Trophoblast cell (in vitro differentiated cells and primary cell): Measurements from ENCODE around the gene FASTKD1. TPM values are rescaled to one million over a fixed set of nuclear protein-coding genes. Genes with fewer than 3 reads are reported as not detected.

Experiments used
- DNase-seq, 2 donors: peaks; one replicate each; pipeline ENCODE4 v3.0.0-alpha.2; 2016
- H2AFZ ChIP-seq: 2 replicates; pipeline ENCODE4 v1.6.1; 2013; ENCODE audit warnings: low read length, moderate library complexity, mild to moderate bottlenecking; ENCODE audit not compliant: insufficient read depth, poor library complexity
- H2AK5ac ChIP-seq: 2 replicates; pipeline ENCODE4 v1.6.1; 2013; ENCODE audit warnings: mild to moderate bottlenecking, low read length
- H2BK120ac ChIP-seq: 2 replicates; pipeline ENCODE4 v1.6.1; 2013; ENCODE audit warnings: low read length, mild to moderate bottlenecking, moderate library complexity; ENCODE audit not compliant: insufficient read depth, poor library complexity
- H2BK12ac ChIP-seq: 2 replicates; pipeline ENCODE4 v1.6.1; 2013; ENCODE audit warnings: mild to moderate bottlenecking, low read length, moderate library complexity
- H2BK5ac ChIP-seq: 2 replicates; pipeline ENCODE4 v1.6.1; 2013; ENCODE audit warnings: low read length, low read depth, moderate library complexity, mild to moderate bottlenecking; ENCODE audit not compliant: poor library complexity
- H3K14ac ChIP-seq: 2 replicates; pipeline ENCODE4 v1.6.1; 2013; ENCODE audit warnings: mild to moderate bottlenecking, low read length
- H3K18ac ChIP-seq: 2 replicates; pipeline ENCODE4 v1.6.1; 2013; ENCODE audit warnings: mild to moderate bottlenecking, low read length
- H3K23ac ChIP-seq: 2 replicates; pipeline ENCODE4 v1.6.1; 2013; ENCODE audit warnings: low read length
- H3K27ac ChIP-seq: 2 replicates; pipeline ENCODE4 v1.5.1; 2013; ENCODE audit warnings: low read depth, mild to moderate bottlenecking, inconsistent platforms, low read length, moderate library complexity
- H3K27me3 ChIP-seq: 2 replicates; pipeline ENCODE4 v1.6.1; 2013; ENCODE audit warnings: inconsistent platforms, mild to moderate bottlenecking, low read length, moderate library complexity; ENCODE audit not compliant: insufficient read depth
- H3K36me3 ChIP-seq, 2 experiments: 1 replicate in 1 of 2; 2 replicates in 1 of 2; pipeline ENCODE4 v1.6.1; 2013; ENCODE audit warnings: low read length in 2 of 2, mild to moderate bottlenecking in 2 of 2, moderate library complexity in 1 of 2; ENCODE audit not compliant: insufficient read depth in 2 of 2, control insufficient read depth in 1 of 2
- H3K4ac ChIP-seq: 2 replicates; pipeline ENCODE4 v1.6.1; 2013; ENCODE audit warnings: low read depth, mild to moderate bottlenecking, low read length, moderate library complexity
- H3K4me1 ChIP-seq, 2 experiments: 1 replicate in 1 of 2; 2 replicates in 1 of 2; pipeline ENCODE4 v1.6.1; 2013; ENCODE audit warnings: low read length in 2 of 2, mild to moderate bottlenecking in 2 of 2, moderate library complexity in 1 of 2; ENCODE audit not compliant: insufficient read depth in 2 of 2, control insufficient read depth in 1 of 2
- H3K4me2 ChIP-seq: 2 replicates; pipeline ENCODE4 v1.6.1; 2013; ENCODE audit warnings: inconsistent platforms, mild to moderate bottlenecking, low read length, moderate library complexity
- H3K4me3 ChIP-seq: 2 replicates; pipeline ENCODE4 v1.5.1; 2013; ENCODE audit warnings: mild to moderate bottlenecking, low read depth, low read length, inconsistent platforms
- H3K79me1 ChIP-seq: one replicate; pipeline ENCODE4 v1.6.1; 2013; ENCODE audit warnings: low read length
- H3K79me2 ChIP-seq: 2 replicates; pipeline ENCODE4 v1.6.1; 2013; ENCODE audit warnings: low read length, mild to moderate bottlenecking; ENCODE audit not compliant: control insufficient read depth, insufficient read depth, poor library complexity
- H3K9ac ChIP-seq: 2 replicates; pipeline ENCODE4 v1.6.1; 2013; ENCODE audit warnings: mild to moderate bottlenecking, low read length
- H3K9me3 ChIP-seq: 2 replicates; pipeline ENCODE4 v1.6.1; 2013; ENCODE audit warnings: low read depth, mild to moderate bottlenecking, control low read depth, inconsistent platforms, low read length; ENCODE audit not compliant: insufficient read depth
- H4K12ac ChIP-seq: 2 replicates; pipeline ENCODE4 v1.6.1; 2013; ENCODE audit warnings: low read depth, mild to moderate bottlenecking, low read length, moderate library complexity
- H4K8ac ChIP-seq: 2 replicates; pipeline ENCODE4 v1.6.1; 2013; ENCODE audit warnings: low read depth, mild to moderate bottlenecking, low read length, moderate library complexity
- H4K91ac ChIP-seq: one replicate; pipeline ENCODE4 v1.6.1; 2013; ENCODE audit warnings: low read depth, mild to moderate bottlenecking, low read length, moderate library complexity
- WGBS: extraction: QIAGEN DNeasy Blood & Tissue Kit; methylation state at CpG from one replicate; pipeline ENCODE4 v1.1.7; 2013; ENCODE audit warnings: missing lambda C conversion rate; ENCODE audit not compliant: insufficient read length, insufficient coverage; ENCODE audit errors: extremely low coverage; 5-methylcytosine and 5-hydroxymethylcytosine counted together
- polyA plus RNA-seq: library from polyadenylated mRNA; stranded (reverse); fragments of 200-250 nt; gene quantifications from 2 replicates; pipeline ENCODE4 v1.2.3, GENCODE V29; 2013

The FASTKD1 gene, protein sequence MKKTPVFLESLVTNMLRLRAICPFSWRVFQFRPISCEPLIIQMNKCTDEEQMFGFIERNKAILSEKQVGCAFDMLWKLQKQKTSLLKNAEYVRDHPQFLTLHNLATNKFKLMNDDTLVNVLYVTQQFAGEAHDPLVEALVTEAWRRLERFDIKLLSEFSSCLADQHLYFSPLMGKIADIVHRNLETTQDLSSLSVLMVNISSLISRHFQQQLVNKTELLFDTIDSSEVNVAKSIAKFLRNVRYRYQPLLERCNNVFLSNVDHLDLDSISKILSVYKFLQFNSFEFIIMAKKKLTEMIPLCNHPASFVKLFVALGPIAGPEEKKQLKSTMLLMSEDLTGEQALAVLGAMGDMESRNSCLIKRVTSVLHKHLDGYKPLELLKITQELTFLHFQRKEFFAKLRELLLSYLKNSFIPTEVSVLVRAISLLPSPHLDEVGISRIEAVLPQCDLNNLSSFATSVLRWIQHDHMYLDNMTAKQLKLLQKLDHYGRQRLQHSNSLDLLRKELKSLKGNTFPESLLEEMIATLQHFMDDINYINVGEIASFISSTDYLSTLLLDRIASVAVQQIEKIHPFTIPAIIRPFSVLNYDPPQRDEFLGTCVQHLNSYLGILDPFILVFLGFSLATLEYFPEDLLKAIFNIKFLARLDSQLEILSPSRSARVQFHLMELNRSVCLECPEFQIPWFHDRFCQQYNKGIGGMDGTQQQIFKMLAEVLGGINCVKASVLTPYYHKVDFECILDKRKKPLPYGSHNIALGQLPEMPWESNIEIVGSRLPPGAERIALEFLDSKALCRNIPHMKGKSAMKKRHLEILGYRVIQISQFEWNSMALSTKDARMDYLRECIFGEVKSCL
- 23.7 and 26.5 TPM in 2 replicates for polyA plus RNA-seq

DNA sequence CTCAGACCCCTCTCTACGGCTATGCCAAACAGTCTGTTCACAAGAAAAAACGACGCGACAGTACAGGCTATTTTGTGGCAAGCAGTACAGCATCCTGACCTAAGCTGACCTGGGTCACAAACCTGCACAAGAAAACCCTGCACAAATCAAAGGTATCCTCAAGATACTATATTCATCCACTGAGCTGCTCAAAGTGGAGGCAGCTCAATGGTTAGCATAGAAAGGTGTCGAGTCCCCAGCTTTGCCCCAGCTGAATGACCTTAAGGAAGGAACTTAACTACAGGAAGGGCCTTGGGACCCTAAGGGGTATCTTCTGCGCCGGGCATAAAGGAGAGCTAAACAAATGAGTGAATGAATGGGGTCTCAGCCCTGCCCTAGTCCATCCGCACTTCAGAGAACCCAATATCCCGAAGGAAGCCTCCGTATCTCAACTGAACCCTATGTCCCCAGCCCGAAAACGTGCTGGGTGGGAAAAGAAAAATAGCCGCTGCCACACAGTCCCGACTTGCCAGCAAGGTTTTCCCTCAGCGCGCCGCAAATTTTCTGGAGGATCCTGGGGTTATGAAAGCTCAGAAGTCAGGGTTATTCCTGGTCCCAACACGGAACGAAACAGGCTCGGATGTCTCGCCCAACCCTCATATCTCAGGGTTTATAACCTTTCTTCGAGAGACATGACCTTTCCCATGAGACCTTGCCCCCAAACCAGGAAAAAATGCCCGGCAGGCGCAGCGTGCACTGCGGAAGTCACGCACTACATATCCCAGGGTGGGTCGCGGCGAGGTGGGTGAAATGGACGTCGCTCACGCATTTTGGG is at the start of gene FASTKD1:
Gene FASTKD1 (minus strand): TSS at position 706 of the 814 bp plus-strand sequence. CDS start 1,836 bp downstream, outside the sequence.
- H3K27me3 ChIP-seq: no peaks in the 10 kb centered on the region

DNA sequence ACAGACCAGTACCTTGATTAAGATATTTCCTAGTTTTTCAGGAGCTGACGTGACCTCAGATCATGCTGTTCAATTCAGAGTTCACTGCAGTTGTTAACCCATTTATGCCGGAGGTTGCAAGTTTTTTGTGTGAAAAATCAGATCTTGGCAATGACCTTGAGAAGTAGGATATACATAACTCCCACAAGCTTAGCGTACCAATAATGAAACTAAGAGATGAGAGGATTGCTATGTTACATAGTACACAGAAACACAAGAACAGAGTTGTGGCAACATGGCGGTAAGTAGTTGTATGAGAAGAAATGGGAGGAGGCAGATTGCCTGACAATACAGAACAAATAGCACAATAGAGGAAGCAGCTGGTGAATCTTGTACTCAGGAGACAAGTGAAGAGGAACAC is 49.6 kb upstream of the FASTKD1 start:
- no peak overlapping the region for H3K4me2 ChIP-seq
- H3K27ac ChIP-seq: no peak overlapping the region
- WGBS: no CpG with 5 or more reads among the region's 4 CpGs
- no peak overlapping the region for H3K9ac ChIP-seq
- no peak overlapping the region for H4K12ac ChIP-seq
- no peaks in the 10 kb centered on the region for H3K27me3 ChIP-seq
- no peak overlapping the region for H2AFZ ChIP-seq
- no peaks in the 10 kb centered on the region for H3K9me3 ChIP-seq
- H3K18ac ChIP-seq: no peak overlapping the region
- H3K79me2 ChIP-seq: no peaks in the 10 kb centered on the region
- H2AK5ac ChIP-seq: no peak overlapping the region
- peaks cover 2 to 10% of the 10 kb centered on the region in 2 experiments for H3K36me3 ChIP-seq
- no peak overlapping the region for H2BK120ac ChIP-seq
- no peak overlapping the region for H4K91ac ChIP-seq
- H3K4me3 ChIP-seq: no peak overlapping the region
- no peak for DNase-seq
- H4K8ac ChIP-seq: no peak overlapping the region
- no peak overlapping the region for H3K14ac ChIP-seq
- H3K4me1 ChIP-seq: no peaks in the 10 kb centered on the region
- no peak overlapping the region for H3K23ac ChIP-seq
- no peaks in the 10 kb centered on the region for H3K79me1 ChIP-seq
- no peak overlapping the region for H2BK12ac ChIP-seq
- no peak overlapping the region for H2BK5ac ChIP-seq
- H3K4ac ChIP-seq: no peak overlapping the region

More for the DNA sequence above, at the start of gene FASTKD1:
- peak within 1 kb of the TSS; percentile 31 for H3K27ac ChIP-seq
- peak; percentile 77 to 91 for DNase-seq
- no CpG with 5 or more reads among the region's 33 CpGs for WGBS
- no peak within 1 kb of the TSS for H2BK12ac ChIP-seq
- peak within 1 kb of the TSS; percentile 50 for H3K14ac ChIP-seq
- peaks cover 0 to 1% of the 10 kb centered on the region in 2 experiments for H3K36me3 ChIP-seq
- H3K4me2 ChIP-seq: peak within 1 kb of the TSS; percentile 68
- no peak within 1 kb of the TSS for H2AK5ac ChIP-seq
- H3K4me3 ChIP-seq: peak within 1 kb of the TSS; percentile 71
- peak within 1 kb of the TSS; percentile 86 for H3K9ac ChIP-seq
- peak within 1 kb of the TSS; percentile 29 for H2BK120ac ChIP-seq
- H3K4ac ChIP-seq: peak within 1 kb of the TSS; percentile 6
- peak within 1 kb of the TSS; percentile 73 for H4K8ac ChIP-seq
- H3K79me1 ChIP-seq: peaks cover 4% of the 10 kb centered on the region
- H3K18ac ChIP-seq: peak within 1 kb of the TSS; percentile 61
- no peak within 1 kb of the TSS for H3K23ac ChIP-seq
- peak within 1 kb of the TSS; percentile 63 for H4K91ac ChIP-seq
- no peaks in the 10 kb centered on the region for H3K9me3 ChIP-seq
- H3K79me2 ChIP-seq: no peaks in the 10 kb centered on the region
- H3K4me1 ChIP-seq: no peaks in the 10 kb centered on the region
- peak within 1 kb of the TSS; percentile 14 for H2AFZ ChIP-seq
- peak within 1 kb of the TSS; percentile 59 for H2BK5ac ChIP-seq
- peak within 1 kb of the TSS; percentile 37 for H4K12ac ChIP-seq

GRCh38 chr2:169620509-169620908 is 46.8 kb upstream of the FASTKD1 start:
- no peak for DNase-seq
- no peaks in the 10 kb centered on the region for H3K79me2 ChIP-seq
- H3K4ac ChIP-seq: no peak overlapping the region
- H2BK5ac ChIP-seq: no peak overlapping the region
- H3K18ac ChIP-seq: no peak overlapping the region
- no peak overlapping the region for H3K27ac ChIP-seq
- H2AFZ ChIP-seq: no peak overlapping the region
- H4K91ac ChIP-seq: no peak overlapping the region
- WGBS: no CpG with 5 or more reads among the region's 1 CpG
- H3K23ac ChIP-seq: no peak overlapping the region
- H3K36me3 ChIP-seq: peaks cover 2 to 4% of the 10 kb centered on the region in 2 experiments
- no peak overlapping the region for H3K14ac ChIP-seq
- H2BK12ac ChIP-seq: no peak overlapping the region
- H3K4me1 ChIP-seq: no peaks in the 10 kb centered on the region
- no peak overlapping the region for H3K9ac ChIP-seq
- no peaks in the 10 kb centered on the region for H3K79me1 ChIP-seq
- no peak overlapping the region for H3K4me2 ChIP-seq
- no peak overlapping the region for H4K8ac ChIP-seq
- H3K4me3 ChIP-seq: no peak overlapping the region
- H3K27me3 ChIP-seq: no peaks in the 10 kb centered on the region
- no peak overlapping the region for H4K12ac ChIP-seq
- no peaks in the 10 kb centered on the region for H3K9me3 ChIP-seq
- H2BK120ac ChIP-seq: no peak overlapping the region
- H2AK5ac ChIP-seq: no peak overlapping the region

- Histone ChIP-seq H4K8ac (no peak overlapping the region), H3K4ac (no peak overlapping the region), H2BK5ac (no peak overlapping the region), H3K23ac (no peak overlapping the region), H3K27ac (no peak overlapping the region), H3K4me3 (no peak overlapping the region), H3K36me3 (peaks cover 6% of the 10 kb centered on the region in 2 experiments), H2BK12ac (no peak overlapping the region), H3K79me2 (no peaks in the 10 kb centered on the region), H3K79me1 (no peaks in the 10 kb centered on the region), H3K4me2 (no peak overlapping the region), H3K18ac (no peak overlapping the region), H2BK120ac (no peak overlapping the region), H3K14ac (no peak overlapping the region), H2AK5ac (no peak overlapping the region), H3K9ac (no peak overlapping the region), H3K27me3 (no peaks in the 10 kb centered on the region), H3K9me3 (no peaks in the 10 kb centered on the region), H3K4me1 (no peaks in the 10 kb centered on the region), H4K12ac (no peak overlapping the region), H2AFZ (no peak overlapping the region), H4K91ac (no peak overlapping the region)
- no peak for DNase-seq
- WGBS: no CpG with 5 or more reads among the region's 3 CpGs
Observed at GRCh38 chr2:169619946-169620345, 46.3 kb upstream of the FASTKD1 start.
